GM21717 (cell line): Measurements from ENCODE around the gene FAM131C.
"Not testable (repeated sequence)": the region's sequence is repeated elsewhere in the genome, so short reads cannot be mapped to it uniquely, and the experiment has no call there.

Experiments used
- ATAC-seq: cut with Tn5 transposase; IDR thresholded peaks from one replicate; pipeline ENCODE4 v1.9.1; 2021; ENCODE audit warnings: mild to moderate bottlenecking, moderate library complexity; ENCODE audit not compliant: unreplicated experiment

The FAM131C gene

DNA sequence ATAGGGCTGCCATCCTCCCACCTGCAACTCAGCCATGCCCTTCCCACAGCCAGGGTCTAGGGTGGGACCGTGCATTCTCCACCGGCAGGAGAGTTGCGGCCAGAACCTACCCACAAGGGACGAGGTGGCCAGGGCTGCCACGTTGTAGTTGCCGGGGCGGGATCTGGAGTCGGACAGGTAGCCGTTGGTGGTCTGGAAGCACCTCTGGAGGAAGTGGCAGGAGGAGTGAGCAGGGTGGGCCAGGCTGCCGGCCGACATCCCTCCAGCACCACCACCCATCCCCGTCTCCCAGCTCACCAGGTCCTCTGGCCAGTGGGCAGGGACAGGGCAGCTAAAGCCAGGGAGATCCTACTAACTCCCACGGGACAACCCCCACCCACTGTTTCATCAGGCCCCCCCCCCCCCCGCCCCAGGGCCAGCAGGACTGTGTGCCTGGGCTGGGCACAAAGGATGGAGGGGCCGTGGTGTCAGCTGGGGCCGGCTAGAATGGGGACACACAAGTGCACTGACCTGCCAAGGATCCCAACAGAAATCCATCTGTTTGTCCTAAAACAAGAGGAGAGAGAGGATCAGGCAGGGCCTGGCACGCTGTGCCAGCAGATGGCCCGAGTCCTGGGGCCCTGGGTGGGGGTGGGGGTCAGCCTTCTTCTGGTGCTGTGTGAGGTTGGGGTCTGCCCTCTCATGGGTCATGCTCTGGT lies 11.3 kb downstream of the FAM131C start:
- not testable (repeated sequence) for ATAC-seq

- no peak for ATAC-seq
These were observed 12.2 kb downstream of the FAM131C start for GRCh38 chr1:16061266-16061665.

DNA sequence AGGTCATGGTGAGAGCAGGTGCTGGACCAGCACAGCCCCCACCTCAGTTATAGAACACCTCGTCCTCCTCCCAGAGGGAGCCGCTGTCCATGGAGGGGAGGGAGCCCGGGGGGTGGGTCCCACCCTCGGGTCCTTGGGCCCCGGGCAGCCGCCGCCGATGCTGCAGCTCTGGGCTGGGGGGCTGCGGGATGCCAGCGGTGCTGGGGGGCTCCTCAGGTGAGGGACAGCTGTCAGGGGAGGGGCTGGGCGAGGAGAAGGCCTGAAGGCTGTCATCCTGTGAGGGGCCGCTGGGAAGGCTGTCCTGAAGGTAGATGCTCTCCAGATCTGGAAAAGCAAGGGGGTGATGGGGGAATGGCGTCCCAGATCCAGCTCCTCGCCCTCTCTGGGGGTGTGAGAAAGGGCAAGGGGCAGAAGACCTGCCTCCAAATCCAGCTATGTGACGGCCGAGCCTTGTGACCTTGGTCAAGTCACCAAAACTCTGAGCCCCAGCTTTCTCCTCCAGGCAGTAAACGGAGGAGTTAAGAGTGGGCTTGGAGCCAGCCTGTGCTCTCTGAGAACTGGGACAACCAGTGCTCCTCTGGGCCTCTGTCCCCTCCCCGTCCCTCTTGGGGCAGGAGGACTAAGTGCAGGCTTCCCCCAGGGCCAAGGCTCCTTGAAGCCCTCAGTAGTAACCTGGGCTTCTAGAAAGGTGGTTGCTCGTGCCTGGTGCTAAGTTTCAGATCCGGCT lies 14.9 kb downstream of the FAM131C start:
- not testable (repeated sequence) for ATAC-seq

- ATAC-seq: not testable (repeated sequence)
These were observed 16.0 kb downstream of the FAM131C start for GRCh38 chr1:16057314-16057915.

GRCh38 chr1:16056521-16056912 lies 16.9 kb downstream of the FAM131C start:
- not testable (repeated sequence) for ATAC-seq

DNA sequence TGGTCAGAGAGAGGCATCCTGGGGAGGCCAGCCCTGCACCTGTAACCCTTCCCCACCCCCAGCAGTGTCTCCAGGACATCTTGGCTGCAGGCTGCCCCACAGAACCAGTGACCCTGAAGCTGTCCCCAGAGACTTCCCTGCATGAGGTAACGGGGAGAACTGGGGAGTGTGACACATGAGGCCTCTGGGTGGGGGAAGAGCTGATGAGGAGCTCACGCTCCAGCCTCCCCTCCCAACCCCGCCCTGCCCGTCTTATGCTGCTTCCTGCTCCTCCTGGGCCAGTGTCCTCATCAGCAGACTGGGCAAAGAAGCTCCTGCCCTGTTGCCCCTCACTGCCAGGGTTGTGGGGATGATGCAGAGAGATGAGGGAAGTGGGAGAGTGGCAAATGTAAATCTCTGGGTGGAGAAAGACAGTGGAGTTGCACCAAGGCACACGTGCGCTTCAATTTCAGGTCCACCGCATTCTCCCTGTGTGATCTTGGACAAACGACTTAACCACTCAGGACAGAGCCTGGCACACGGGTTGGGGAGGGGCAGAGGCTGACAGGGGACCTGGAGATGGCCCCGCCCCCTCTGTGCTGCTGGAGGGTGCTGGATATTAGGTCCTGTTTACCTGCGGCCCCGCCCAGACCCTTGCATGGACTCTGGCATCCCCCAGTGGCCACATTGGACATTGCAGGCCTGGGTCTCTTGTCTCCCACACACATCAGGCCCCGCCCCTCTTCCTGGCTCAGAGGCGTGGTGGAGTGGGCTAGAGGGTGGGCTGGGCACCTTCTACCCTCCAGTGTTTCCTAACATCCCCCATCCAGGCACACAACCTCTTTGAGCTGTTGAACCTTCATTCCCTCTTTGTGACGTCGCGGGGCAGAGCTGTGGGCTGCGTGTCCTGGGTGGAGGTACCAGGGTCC lies 17.6 kb downstream of the FAM131C start:
- ATAC-seq: no peak

DNA sequence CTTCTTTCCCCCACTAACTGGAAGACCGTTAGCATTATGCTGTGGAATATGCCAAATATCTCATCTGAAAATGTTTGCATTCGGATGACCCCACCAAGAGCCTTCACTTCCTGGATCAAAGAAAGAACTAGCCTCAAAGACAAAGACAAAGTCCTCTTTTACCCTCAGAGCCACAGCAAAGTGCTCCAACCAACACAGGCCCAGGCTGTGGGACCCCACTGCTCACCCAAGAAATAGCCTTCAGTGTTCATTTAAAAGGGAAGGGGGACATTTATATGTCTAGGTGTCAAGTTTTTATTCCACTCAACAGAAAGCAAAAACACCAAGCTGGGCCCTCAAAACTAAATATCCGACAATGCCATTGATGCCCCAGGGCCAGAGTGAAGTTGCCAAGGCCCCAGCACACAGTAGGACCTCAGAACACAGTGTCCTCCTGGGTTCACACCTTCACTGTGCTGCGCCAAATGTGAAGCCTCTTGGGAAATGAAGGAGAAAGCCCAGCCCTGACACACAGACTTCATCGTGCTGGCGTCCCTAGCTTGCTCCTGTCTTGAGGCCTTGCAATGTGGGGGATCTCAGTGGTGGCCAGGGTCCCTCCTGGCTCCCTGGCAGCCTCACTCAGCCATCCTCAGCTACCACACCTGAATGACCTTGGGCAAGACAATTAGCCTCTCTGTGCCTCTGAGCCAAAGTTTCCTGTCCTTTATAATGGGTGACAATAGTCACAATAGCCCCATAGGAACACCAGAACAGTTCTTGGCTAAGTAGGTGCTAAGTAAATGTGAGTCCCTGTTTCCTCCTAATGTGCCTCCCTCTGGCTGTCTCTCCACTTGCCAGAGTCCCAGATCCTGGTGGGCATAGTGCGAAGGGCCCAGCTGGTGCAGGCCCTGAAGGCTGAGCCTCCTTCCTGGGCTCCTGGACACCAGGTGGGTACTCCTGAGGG lies 18.6 kb downstream of the FAM131C start:
- no peak for ATAC-seq

GRCh38 chr1:16053781-16054502 lies 19.5 kb downstream of the FAM131C start:
- ATAC-seq: no peak

DNA sequence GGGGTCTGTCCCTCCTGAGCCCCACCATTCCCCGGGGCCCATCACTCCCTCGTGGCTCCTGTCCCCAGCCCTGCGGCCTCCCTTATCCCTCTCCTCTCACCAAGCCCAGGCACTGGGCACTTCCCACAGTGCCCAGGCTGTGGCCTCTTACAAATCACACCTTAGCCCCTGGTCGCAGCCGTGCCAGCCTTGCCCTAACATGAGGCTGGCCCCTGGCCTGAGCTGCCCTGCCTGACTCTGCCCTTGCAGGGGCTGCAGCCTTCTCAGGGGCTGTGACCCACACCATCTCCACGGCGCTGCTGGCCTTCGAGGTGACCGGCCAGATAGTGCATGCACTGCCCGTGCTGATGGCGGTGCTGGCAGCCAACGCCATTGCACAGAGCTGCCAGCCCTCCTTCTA lies 21.5 kb downstream of the FAM131C start:
- not testable (repeated sequence) for ATAC-seq

DNA sequence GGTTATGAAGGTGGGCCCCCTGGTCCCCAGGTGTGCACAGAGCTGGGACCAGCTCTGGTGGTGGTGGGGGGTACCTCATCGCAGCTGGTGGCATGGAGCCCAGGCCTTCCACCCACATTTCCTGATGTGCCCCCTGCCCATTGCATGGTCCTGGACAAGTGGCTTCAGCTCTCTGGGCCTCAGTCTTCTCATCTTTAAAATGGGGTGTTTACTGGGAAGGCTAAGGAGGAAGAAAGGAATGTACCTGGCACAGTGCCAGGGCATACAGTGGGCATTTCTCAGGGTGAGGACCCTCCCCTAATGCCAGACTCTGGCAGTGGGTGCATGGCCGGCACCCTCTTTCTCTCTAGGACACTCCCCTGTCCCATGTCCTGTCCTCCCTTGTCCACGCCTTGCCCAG lies 22.4 kb downstream of the FAM131C start:
- ATAC-seq: no peak

DNA sequence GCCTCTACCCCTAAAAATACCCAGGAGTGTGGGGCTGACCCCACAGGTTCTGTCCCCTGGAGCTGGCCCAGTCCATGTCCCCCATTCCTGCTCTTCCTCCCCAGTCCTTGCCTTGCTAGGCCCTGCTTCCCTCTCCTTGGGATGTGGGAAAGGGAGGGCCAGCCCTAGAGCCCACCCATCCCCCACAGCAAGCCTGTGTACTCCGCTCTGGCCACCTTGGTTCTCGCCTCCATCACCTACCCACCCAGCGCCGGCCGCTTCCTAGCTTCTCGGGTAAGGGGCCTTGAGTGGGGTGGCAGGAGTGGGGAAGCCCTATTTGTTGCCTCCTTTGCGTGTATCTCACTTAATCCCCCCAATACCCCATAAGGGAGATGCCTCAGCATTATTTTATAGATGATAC lies 23.1 kb downstream of the FAM131C start:
- no peak for ATAC-seq

DNA sequence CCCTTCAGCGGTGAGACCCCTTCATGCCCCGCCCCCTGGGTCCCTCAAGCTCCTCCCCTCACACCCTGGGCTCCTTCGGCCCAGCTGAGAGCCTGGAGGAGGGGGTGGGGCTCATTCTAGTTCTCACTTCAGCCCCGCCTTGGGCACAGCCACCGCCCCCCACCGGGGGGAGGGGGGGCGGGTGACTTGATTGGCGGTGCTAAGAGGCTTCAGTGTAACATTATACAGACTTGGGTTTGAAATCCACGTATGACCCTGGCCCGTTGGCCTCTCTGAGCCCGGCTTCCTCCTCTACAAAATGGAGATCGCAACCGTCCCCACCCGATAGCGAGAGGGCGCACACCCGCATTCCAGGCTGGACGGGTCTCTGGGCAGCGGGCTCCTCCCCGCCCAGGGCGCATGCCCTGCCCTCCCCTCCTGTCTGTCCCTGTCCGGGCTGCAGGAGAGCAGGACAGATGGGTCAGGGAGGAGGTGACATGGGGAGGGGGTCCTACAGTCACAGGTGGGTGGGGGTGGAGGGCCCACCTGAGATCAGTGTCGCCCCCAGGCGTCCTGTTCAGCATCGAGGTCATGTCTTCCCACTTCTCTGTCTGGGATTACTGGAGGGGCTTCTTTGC lies 24.8 kb downstream of the FAM131C start:
- no peak for ATAC-seq

GRCh38 chr1:16047791-16048475 lies 25.5 kb downstream of the FAM131C start:
- no peak for ATAC-seq

DNA sequence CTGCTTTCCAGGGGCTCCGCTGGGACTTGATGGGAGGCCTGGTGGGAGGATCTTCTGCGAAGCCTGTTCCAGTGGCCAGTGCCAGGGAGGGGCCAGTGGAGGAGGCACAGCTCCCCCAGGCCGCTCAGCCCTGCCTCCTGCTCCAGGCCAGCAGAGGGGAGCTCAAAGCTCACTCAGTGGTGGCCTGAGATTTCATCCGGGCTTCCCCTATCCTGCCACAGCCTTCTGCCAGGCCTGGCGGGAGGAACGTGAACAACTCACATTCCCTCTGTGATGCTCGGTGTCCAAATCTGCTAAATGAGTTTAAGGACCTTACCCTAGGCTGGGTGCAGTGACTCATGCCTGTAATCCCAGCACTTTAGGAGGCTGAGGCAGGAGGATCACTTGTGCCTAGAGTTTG lies 26.6 kb downstream of the FAM131C start:
- no peak for ATAC-seq

DNA sequence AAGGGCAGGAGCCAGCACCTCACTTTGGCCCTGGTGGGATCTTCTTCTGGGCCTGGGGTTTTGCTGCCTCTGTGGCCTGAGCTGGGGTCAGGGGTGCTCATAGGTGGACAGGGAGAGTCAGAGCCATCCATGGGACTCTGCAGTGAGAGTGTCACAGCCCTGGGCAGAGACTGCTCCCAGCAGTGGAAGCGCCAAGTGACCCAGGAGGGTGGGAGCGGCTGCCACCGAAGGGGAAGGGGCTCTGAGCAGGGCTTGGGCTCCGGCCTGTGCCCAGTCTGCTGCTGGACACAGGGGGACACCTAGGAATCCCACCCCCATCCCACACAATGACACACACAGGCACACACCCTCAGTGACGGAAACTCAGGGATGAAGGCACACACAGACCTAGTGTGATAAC lies 29.5 kb downstream of the FAM131C start:
- ATAC-seq: no peak

DNA sequence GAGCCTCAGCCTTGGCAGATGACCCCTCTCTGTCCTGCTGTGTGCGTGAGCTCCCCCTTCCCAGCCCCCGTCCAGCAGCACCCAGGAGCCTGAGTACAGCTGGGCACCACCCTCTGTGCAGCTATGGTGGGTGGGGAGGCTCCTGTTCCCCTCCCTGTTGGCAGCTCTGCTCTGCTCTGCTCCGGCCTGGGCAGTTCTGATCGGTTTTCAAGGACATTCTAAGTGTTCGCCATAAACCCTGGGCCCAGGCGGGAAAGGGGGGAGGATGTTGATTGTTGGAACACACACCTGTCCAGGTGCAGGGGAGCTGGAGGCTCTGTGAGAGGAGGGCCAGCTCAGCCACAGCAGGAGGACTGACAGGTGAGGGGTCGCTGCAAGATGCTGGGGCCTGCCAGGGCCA lies 29.9 kb downstream of the FAM131C start, which contains the start of gene CLCNKB:
Gene CLCNKB (plus strand): TSS at position 262 of the 400 bp plus-strand sequence. CDS start 711 bp downstream, outside the sequence.
- ATAC-seq: no peak

- ATAC-seq: not testable (repeated sequence)
These were observed 30.8 kb downstream of the FAM131C start for GRCh38 chr1:16042654-16043053.

DNA sequence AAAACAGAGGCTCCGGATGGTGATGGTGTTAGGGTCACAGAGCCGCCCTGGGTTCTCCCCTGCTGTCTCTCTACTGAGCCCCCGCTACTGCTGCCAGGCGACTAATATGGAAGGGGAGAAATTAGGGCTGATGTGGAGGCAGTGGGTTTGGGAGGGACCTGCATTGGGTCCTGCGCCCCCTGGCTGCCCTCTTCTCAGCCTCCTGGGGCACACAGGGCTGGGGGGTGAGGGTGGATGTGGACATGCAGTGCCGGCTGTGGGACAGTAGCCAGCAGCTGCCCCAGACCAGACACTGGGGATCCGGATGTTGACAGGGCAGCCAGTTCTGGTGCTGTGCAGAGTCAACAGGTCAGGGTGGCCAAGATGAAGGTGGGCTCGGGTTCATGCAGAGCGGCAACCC lies 31.4 kb downstream of the FAM131C start:
- no peak for ATAC-seq
